Cardiac fibroblast (primary cell): ENCODE results near the gene GTPBP4.
"Not testable (repeated sequence)": the region's sequence is repeated elsewhere in the genome, so short reads cannot be mapped to it uniquely, and the experiment has no call there.

ENCODE experiments used
- DNase-seq, 2 donors: peaks; one replicate each; pipeline versions ENCODE4 v3.0.0 to v3.0.0-alpha.2; 2010; ENCODE audit warnings: low read depth in 2 of 2
- H3K4me3 ChIP-seq, 2 donors: replicated peaks in 1 of 2; 1 replicate in 1 of 2; 2 replicates in 1 of 2; pipeline ENCODE4 v1.5.1; 2011; ENCODE audit warnings: low read depth in 2 of 2, low read length in 2 of 2, mild to moderate bottlenecking in 2 of 2, moderate library complexity in 1 of 2
- CTCF ChIP-seq: IDR thresholded peaks from one replicate; pipeline ENCODE4 v1.5.1; 2011; ENCODE audit warnings: low read depth, mild to moderate bottlenecking, low read length, inconsistent platforms

Gene GTPBP4

GRCh38 chr10:1058017-1058416 lies 69.8 kb downstream of the GTPBP4 start:
- TF ChIP-seq CTCF: no peak

GRCh38 chr10:1059902-1060301 lies 71.7 kb downstream of the GTPBP4 start:
- H3K4me3 ChIP-seq: no peak overlapping the region
- no peak for DNase-seq
- TF ChIP-seq CTCF: no peak

More at GRCh38 chr10:1058017-1058416, 69.8 kb downstream of the GTPBP4 start:
- no peak overlapping the region for H3K4me3 ChIP-seq
- no peak for DNase-seq

- no peak for TF ChIP-seq CTCF
- H3K4me3 ChIP-seq: no peak overlapping the region
- peak; percentile 59 to 69 for DNase-seq
Observed at GRCh38 chr10:1061930-1062774, 73.9 kb downstream of the GTPBP4 start.

GRCh38 chr10:1063232-1063865 lies 75.1 kb downstream of the GTPBP4 start:
- DNase-seq: no peak
- no peak overlapping the region for H3K4me3 ChIP-seq
- no peak for TF ChIP-seq CTCF

- no peak for DNase-seq
- no peak for TF ChIP-seq CTCF
Observed at GRCh38 chr10:1064964-1065247, 76.7 kb downstream of the GTPBP4 start.

GRCh38 chr10:1066734-1067133 lies 78.5 kb downstream of the GTPBP4 start:
- DNase-seq: not testable (repeated sequence)

More at GRCh38 chr10:1064964-1065247, 76.7 kb downstream of the GTPBP4 start:
- H3K4me3 ChIP-seq: no peak overlapping the region

More at GRCh38 chr10:1066734-1067133, 78.5 kb downstream of the GTPBP4 start:
- not testable (repeated sequence) for H3K4me3 ChIP-seq
